IMR-90 (cell line): ENCODE data around the gene XPO4. TPM values are rescaled to one million over a fixed set of nuclear protein-coding genes. Genes with fewer than 3 reads are reported as not detected.

ENCODE experiments used
- ATAC-seq: fragments of 200-7000 bp; cut with Tn5 transposase; 2 replicates; pipeline ENCODE4 v1.9.1; 2020; ENCODE audit warnings: low read depth, mild to moderate bottlenecking, moderate library complexity
- BruUV-seq: library from RNA; stranded (reverse); fragments of 400-500 nt; replicated peaks from 2 replicates; lab custom pipeline; 2021; lab: Mats Ljungman, UMichigan
- CTCF ChIA-PET: fragments of 300-600 bp; formaldehyde crosslinking; extraction: SDS; loops from one replicate; lab custom pipeline; 2021; ENCODE audit warnings: antibody characterized with exemption; lab: Yijun Ruan, JAX
- POLR2A ChIA-PET: fragments of 300-600 bp; sonication (Branson Sonifier 250); formaldehyde crosslinking; loops from one replicate; lab custom pipeline; 2022; ENCODE audit warnings: antibody characterized with exemption; ENCODE audit not compliant: unreplicated experiment; lab: Charles Lee
- DNase-seq: peaks from one replicate; pipeline ENCODE4 v3.0.0; 2013
- H2AFZ ChIP-seq: replicated peaks from 2 replicates; pipeline ENCODE3; 2013; ENCODE audit warnings: low read length, mild to moderate bottlenecking; ENCODE audit not compliant: poor library complexity
- H2AK5ac ChIP-seq: 2 replicates; pipeline ENCODE4 v1.6.1; 2013; ENCODE audit warnings: low read depth, low read length, inconsistent platforms
- H2AK9ac ChIP-seq: replicated peaks from 2 replicates; pipeline ENCODE3; 2013; ENCODE audit warnings: mild to moderate bottlenecking, low read depth, low read length, moderate library complexity; ENCODE audit not compliant: poor library complexity
- H2BK120ac ChIP-seq: 2 replicates; pipeline ENCODE4 v1.6.1; 2013; ENCODE audit warnings: low read depth, low read length, inconsistent platforms
- H2BK15ac ChIP-seq: 3 replicates; pipeline ENCODE4 v1.6.1; 2013; ENCODE audit warnings: low read depth, low read length, inconsistent platforms
- H2BK20ac ChIP-seq: 2 replicates; pipeline ENCODE4 v1.6.1; 2013; ENCODE audit warnings: low read depth, mild to moderate bottlenecking, inconsistent platforms, low read length, moderate library complexity
- H2BK5ac ChIP-seq: 2 replicates; pipeline ENCODE4 v1.6.1; 2013; ENCODE audit warnings: mild to moderate bottlenecking, low read depth, low read length, inconsistent platforms; ENCODE audit not compliant: poor library complexity, severe bottlenecking
- H3K14ac ChIP-seq: replicated peaks from 2 replicates; pipeline ENCODE4 v1.6.1; 2013; ENCODE audit warnings: low read depth, low read length, inconsistent platforms
- H3K18ac ChIP-seq: 2 replicates; pipeline ENCODE4 v1.6.1; 2013; ENCODE audit warnings: low read depth, low read length, control low read depth
- H3K23ac ChIP-seq: 2 replicates; pipeline ENCODE4 v1.6.1; 2013; ENCODE audit warnings: low read depth, low read length, inconsistent platforms
- H3K27ac ChIP-seq: 2 replicates; pipeline ENCODE4 v1.5.1; 2013; ENCODE audit warnings: mild to moderate bottlenecking, control low read depth, low read length; ENCODE audit not compliant: insufficient read depth
- H3K27me3 ChIP-seq: 2 replicates; pipeline ENCODE4 v1.6.1; 2013; ENCODE audit warnings: low read length; ENCODE audit not compliant: control insufficient read depth, insufficient read depth
- H3K36me3 ChIP-seq: 2 replicates; pipeline ENCODE4 v1.6.1; 2013; ENCODE audit warnings: low read length, mixed read lengths; ENCODE audit not compliant: control insufficient read depth, insufficient read depth
- H3K4ac ChIP-seq: 2 replicates; pipeline ENCODE4 v1.6.1; 2013; ENCODE audit warnings: low read depth, low read length, inconsistent platforms
- H3K4me1 ChIP-seq: 2 replicates; pipeline ENCODE4 v1.6.1; 2013; ENCODE audit warnings: low read length, mixed read lengths; ENCODE audit not compliant: control insufficient read depth, insufficient read depth
- H3K4me2 ChIP-seq: 2 replicates; pipeline ENCODE4 v1.6.1; 2013; ENCODE audit warnings: low read depth, mild to moderate bottlenecking, control low read depth, low read length, moderate library complexity
- H3K4me3 ChIP-seq: 2 replicates; pipeline ENCODE4 v1.5.1; 2013; ENCODE audit warnings: low read depth, mild to moderate bottlenecking, control low read depth, low read length, moderate library complexity; ENCODE audit not compliant: insufficient read depth
- H3K56ac ChIP-seq: 2 replicates; pipeline ENCODE4 v1.6.1; 2013; ENCODE audit warnings: low read length, inconsistent platforms; ENCODE audit not compliant: insufficient read depth; ENCODE audit errors: extremely low read depth
- H3K79me1 ChIP-seq, 2 experiments: 2 replicates each; pipeline ENCODE4 v1.6.1; 2013; ENCODE audit warnings: low read length in 2 of 2, inconsistent platforms in 1 of 2, low read depth in 1 of 2
- H3K9ac ChIP-seq: 2 replicates; pipeline ENCODE4 v1.6.1; 2013; ENCODE audit warnings: low read depth, low read length, control low read depth
- H3K9me1 ChIP-seq: 2 replicates; pipeline ENCODE4 v1.6.1; 2013; ENCODE audit warnings: low read length, inconsistent platforms; ENCODE audit not compliant: insufficient read depth
- H3K9me3 ChIP-seq: 2 replicates; pipeline ENCODE4 v1.6.1; 2013; ENCODE audit warnings: low read length; ENCODE audit not compliant: control insufficient read depth, insufficient read depth
- H4K20me1 ChIP-seq: 2 replicates; pipeline ENCODE4 v1.6.1; 2013; ENCODE audit warnings: low read length, inconsistent platforms; ENCODE audit not compliant: insufficient read depth
- H4K5ac ChIP-seq: 2 replicates; pipeline ENCODE4 v1.6.1; 2013; ENCODE audit warnings: mild to moderate bottlenecking, low read depth, low read length, control low read depth
- H4K8ac ChIP-seq, 2 experiments: 2 replicates each; pipeline ENCODE4 v1.6.1; 2013; ENCODE audit warnings: low read depth in 2 of 2, low read length in 2 of 2, control low read depth in 1 of 2, inconsistent platforms in 1 of 2
- H4K91ac ChIP-seq: 2 replicates; pipeline ENCODE4 v1.6.1; 2013; ENCODE audit warnings: low read depth, low read length, inconsistent platforms; ENCODE audit not compliant: insufficient read depth
- BHLHE40 ChIP-seq: fragments of 150-350 bp; IDR thresholded peaks from 2 replicates; pipeline ENCODE4 v1.6.1; 2016; ENCODE audit warnings: mild to moderate bottlenecking, low read depth, low read length
- CHD1 ChIP-seq: IDR thresholded peaks from 2 replicates; pipeline ENCODE4 v1.6.1; 2012; ENCODE audit warnings: low read depth, low read length, improper control_type of control experiment
- CTCF ChIP-seq: conservative IDR thresholded peaks from 2 replicates; pipeline ENCODE4 v1.5.1; 2012; ENCODE audit warnings: mild to moderate bottlenecking, low read depth, low read length, improper control_type of control experiment
- ELK1 ChIP-seq: fragments of 150-350 bp; IDR thresholded peaks from 2 replicates; pipeline ENCODE4 v1.6.1; 2016; ENCODE audit warnings: low read depth, mild to moderate bottlenecking, low read length, moderate library complexity, borderline replicate concordance
- MAFK ChIP-seq: IDR thresholded peaks from 2 replicates; pipeline ENCODE4 v1.6.1; 2012; ENCODE audit warnings: low read depth, low read length, improper control_type of control experiment
- MAZ ChIP-seq: IDR thresholded peaks from 2 replicates; pipeline ENCODE4 v1.6.1; 2012; ENCODE audit warnings: low read depth, mild to moderate bottlenecking, low read length, improper control_type of control experiment, moderate library complexity, borderline replicate concordance
- MXI1 ChIP-seq: IDR thresholded peaks from 2 replicates; pipeline ENCODE4 v1.6.1; 2012; ENCODE audit warnings: low read depth, mild to moderate bottlenecking, low read length, moderate library complexity, borderline replicate concordance
- RAD21 ChIP-seq: IDR thresholded peaks from 2 replicates; pipeline ENCODE4 v1.6.1; 2012; ENCODE audit warnings: low read length, improper control_type of control experiment
- RCOR1 ChIP-seq: IDR thresholded peaks from 2 replicates; pipeline ENCODE4 v1.6.1; 2012; ENCODE audit warnings: mild to moderate bottlenecking, low read length, improper control_type of control experiment; ENCODE audit not compliant: insufficient replicate concordance
- WGBS, 2 experiments: methylation state at CpG; one replicate each; pipeline versions ENCODE4 v1.1.5 to v1.1.7; 2013; ENCODE audit warnings: missing lambda C conversion rate in 2 of 2; ENCODE audit not compliant: insufficient read length in 1 of 2; ENCODE audit errors: extremely low coverage in 2 of 2; 5-methylcytosine and 5-hydroxymethylcytosine counted together
- dilution Hi-C: fragments of 300-500 bp; cut with HindIII; formaldehyde crosslinking; loops from one replicate; pipeline ENCODE4 v1.14.3; 2018; ENCODE audit warnings: low sequenced_read_pairs; ENCODE audit not compliant: unreplicated experiment
- in situ Hi-C: fragments of 300-500 bp; cut with MboI; formaldehyde crosslinking; loops from 3 replicates; pipeline ENCODE4 v1.14.3; 2019; ENCODE audit warnings: low sequenced_read_pairs, inconsistent platforms, mixed read lengths
- intact Hi-C: fragments of 100-400 bp; cut with micrococcal nuclease; formaldehyde crosslinking; loops from 2 replicates; pipeline ENCODE4 v1.10.0; 2022
- polyA plus RNA-seq, 3 experiments: library from polyadenylated mRNA; depleted of rRNA; stranded (reverse); fragments of >200 nt; gene quantifications; 2 replicates each; pipeline ENCODE4 v1.2.3, GENCODE V29; 2012; ENCODE audit warnings: low replicate concordance in 1 of 3
- total RNA-seq: library from RNA; depleted of rRNA; stranded (reverse); fragments of >200 nt; gene quantifications from 2 replicates; pipeline ENCODE4 v1.2.3, GENCODE V29; 2012

The XPO4 gene
- total and polyA plus RNA-seq, 2 of the 4 experiments (the other 2 are of a cell fraction), result 5.0 to 21.1 TPM

GRCh38 chr13:20831254-20831653 is 71.3 kb downstream of the XPO4 start:
- H3K14ac ChIP-seq, result no peak overlapping the region
- H2AFZ ChIP-seq, result no peak overlapping the region
- no TSS peak for BruUV-seq
- no peak overlapping the region for H3K4me3 ChIP-seq
- dilution Hi-C loops (no loop called here), in situ Hi-C loops (loop anchor here (10.0 to 25.0 kb wide), 2 partner anchors 336 to 644 kb away; partner anchors contain the start of gene GJB2), intact Hi-C loops (no loop called here)
- no peak overlapping the region for H3K27ac ChIP-seq
- no peaks in the 10 kb centered on the region for H3K27me3 ChIP-seq
- no peaks in the 10 kb centered on the region for H3K9me3 ChIP-seq
- ChIA-PET POLR2A (no interaction called here), CTCF (interaction anchor here (0.7 kb wide), 1 partner anchor 233 kb away, joined by 4 read pairs; no protein-coding TSS in a partner anchor)
- no peak for TF ChIP-seq MXI1
- no peak for TF ChIP-seq RAD21
- no peak for TF ChIP-seq CTCF
- TF ChIP-seq CHD1, result no peak
- TF ChIP-seq RCOR1, result no peak
- no peak for TF ChIP-seq BHLHE40
- TF ChIP-seq MAZ, result no peak
- no peak for TF ChIP-seq MAFK
- no peak for TF ChIP-seq ELK1
- H3K4me1 ChIP-seq, result peaks cover 4% of the 10 kb centered on the region
- ATAC-seq (no peak), DNase-seq (no peak)
- H3K9me1 ChIP-seq, result no peaks in the 10 kb centered on the region; the same call in 1 of the 2 replicates
- no peak overlapping the region for H3K56ac ChIP-seq
- peaks cover 0 to 14% of the 10 kb centered on the region in 2 experiments; a peak in 3 of 4 replicates for H3K79me1 ChIP-seq
- H2BK20ac ChIP-seq, result no peak overlapping the region
- no peaks in the 10 kb centered on the region for H4K20me1 ChIP-seq
- H4K8ac ChIP-seq, result no peak overlapping the region
- no CpG with 5 or more reads among the region's 2 CpGs for WGBS, 2 experiments
- no peak overlapping the region for H4K91ac ChIP-seq
- no peak overlapping the region for H3K4me2 ChIP-seq
- no peak overlapping the region for H2AK9ac ChIP-seq
- no peak overlapping the region for H2BK120ac ChIP-seq
- no peak overlapping the region for H3K23ac ChIP-seq
- no peak overlapping the region for H3K18ac ChIP-seq
- no peak overlapping the region for H4K5ac ChIP-seq
- no peak overlapping the region for H3K9ac ChIP-seq
- no peak overlapping the region for H2BK15ac ChIP-seq
- peaks cover 3% of the 10 kb centered on the region for H3K36me3 ChIP-seq
- no peak overlapping the region for H2BK5ac ChIP-seq
- no peak overlapping the region for H3K4ac ChIP-seq
- no peak overlapping the region for H2AK5ac ChIP-seq
